HG03460 (cell line): ENCODE results near the gene SHISA5.

Experiments used
- ATAC-seq: cut with Tn5 transposase; IDR thresholded peaks from one replicate; pipeline ENCODE4 v1.9.1; 2021; ENCODE audit not compliant: unreplicated experiment

SHISA5 gene

GRCh38 chr3:48418651-48419050, 85.3 kb downstream of the SHISA5 start:
- ATAC-seq: no peak

- no peak for ATAC-seq
Measured at GRCh38 chr3:48418140-48418539, 85.8 kb downstream of the SHISA5 start.
